SK-N-SH treated with all-trans-retinoic acid at 6 μM for 48 hours (cell line): ENCODE data around the gene MVB12B.

Source experiments
- ARNTL ChIP-seq: fragments of 450-650 bp; formaldehyde crosslinking; IDR thresholded peaks from 2 replicates; pipeline ENCODE4 v1.5.0; 2020; ENCODE audit warnings: low read depth, mild to moderate bottlenecking, moderate library complexity, borderline replicate concordance
- ISL1 ChIP-seq: fragments of 250-450 bp; sonication (Bioruptor Pico); IDR thresholded peaks from 2 replicates; pipeline ENCODE4 v2.1.2; 2022; ENCODE audit warnings: mild to moderate bottlenecking, moderate library complexity
- OSR1 ChIP-seq: fragments of 250-450 bp; sonication (Bioruptor Pico); IDR thresholded peaks from 2 replicates; pipeline ENCODE4 v1.8.0; 2022; ENCODE audit warnings: moderate library complexity, mild to moderate bottlenecking, inconsistent platforms
- PPARA ChIP-seq: fragments of 250-450 bp; sonication (Bioruptor Pico); IDR thresholded peaks from 2 replicates; pipeline ENCODE4 v1.5.0; 2020; ENCODE audit warnings: mild to moderate bottlenecking, borderline replicate concordance
- TCF4 ChIP-seq: fragments of 250-450 bp; sonication (Bioruptor Pico); IDR thresholded peaks from 2 replicates; pipeline ENCODE4 v1.8.0; 2021; ENCODE audit warnings: mild to moderate bottlenecking, moderate library complexity, borderline replicate concordance
- ZFP3 ChIP-seq: fragments of 250-450 bp; sonication (Bioruptor Pico); IDR thresholded peaks from 2 replicates; pipeline ENCODE4 v1.5.0; 2020; ENCODE audit warnings: mild to moderate bottlenecking, moderate library complexity
- ZNF70 ChIP-seq: fragments of 450-650 bp; formaldehyde crosslinking; IDR thresholded peaks from 2 replicates; pipeline ENCODE4 v1.5.0; 2020; ENCODE audit warnings: mild to moderate bottlenecking, moderate library complexity
- ZNF8 ChIP-seq: fragments of 450-650 bp; formaldehyde crosslinking; IDR thresholded peaks from 2 replicates; pipeline ENCODE4 v1.5.0; 2020; ENCODE audit warnings: mild to moderate bottlenecking, moderate library complexity
- TF ChIP-seq, protein P1 (sequence below): fragments of 250-450 bp; sonication (Bioruptor Pico); IDR thresholded peaks from 2 replicates; pipeline ENCODE4 v1.5.1; 2021; ENCODE audit warnings: mild to moderate bottlenecking, moderate library complexity
- TF ChIP-seq, protein P2 (sequence below): fragments of 250-450 bp; sonication (Bioruptor Pico); IDR thresholded peaks from 2 replicates; pipeline ENCODE4 v1.8.0; 2021; ENCODE audit warnings: low read depth, mild to moderate bottlenecking, moderate library complexity, borderline replicate concordance
- TF ChIP-seq, protein P3 (sequence below): fragments of 250-450 bp; sonication (Bioruptor Pico); IDR thresholded peaks from 2 replicates; pipeline ENCODE4 v1.8.0; 2020; ENCODE audit warnings: mild to moderate bottlenecking, moderate library complexity, borderline replicate concordance

DNA sequence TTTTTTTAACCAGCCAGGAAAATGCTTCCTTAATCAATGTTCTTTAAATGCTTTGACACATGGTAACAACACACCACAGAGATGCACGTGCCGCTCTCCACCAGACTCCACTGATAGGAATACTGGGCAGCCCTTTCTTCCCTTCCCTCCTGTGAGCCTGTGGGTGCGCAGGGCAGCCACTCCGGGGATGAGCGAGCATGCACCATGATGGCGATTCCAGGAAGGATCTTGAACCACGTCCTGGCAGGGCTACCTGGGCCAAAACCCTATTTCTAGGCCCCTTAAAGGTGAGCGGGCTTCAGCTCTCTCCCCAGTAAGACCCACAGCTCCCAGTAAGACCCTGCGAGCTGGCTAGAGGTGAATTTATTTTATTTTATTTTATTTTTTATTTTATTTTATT, 128.2 kb downstream of the MVB12B start:
- TF ChIP-seq ZNF8 (CRISPR knock-in tag) (no peak), ISL1 (CRISPR knock-in tag) (no peak), ARNTL (no peak), OSR1 (no peak), ZFP3 (no peak), TCF4 (CRISPR knock-in tag) (no peak), ZNF70 (no peak), PPARA (CRISPR knock-in tag) (no peak)
- TF ChIP-seq, protein P1, sequence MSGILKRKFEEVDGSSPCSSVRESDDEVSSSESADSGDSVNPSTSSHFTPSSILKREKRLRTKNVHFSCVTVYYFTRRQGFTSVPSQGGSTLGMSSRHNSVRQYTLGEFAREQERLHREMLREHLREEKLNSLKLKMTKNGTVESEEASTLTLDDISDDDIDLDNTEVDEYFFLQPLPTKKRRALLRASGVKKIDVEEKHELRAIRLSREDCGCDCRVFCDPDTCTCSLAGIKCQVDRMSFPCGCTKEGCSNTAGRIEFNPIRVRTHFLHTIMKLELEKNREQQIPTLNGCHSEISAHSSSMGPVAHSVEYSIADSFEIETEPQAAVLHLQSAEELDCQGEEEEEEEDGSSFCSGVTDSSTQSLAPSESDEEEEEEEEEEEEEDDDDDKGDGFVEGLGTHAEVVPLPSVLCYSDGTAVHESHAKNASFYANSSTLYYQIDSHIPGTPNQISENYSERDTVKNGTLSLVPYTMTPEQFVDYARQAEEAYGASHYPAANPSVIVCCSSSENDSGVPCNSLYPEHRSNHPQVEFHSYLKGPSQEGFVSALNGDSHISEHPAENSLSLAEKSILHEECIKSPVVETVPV (CRISPR knock-in tag) = no peak
- TF ChIP-seq, protein P2, sequence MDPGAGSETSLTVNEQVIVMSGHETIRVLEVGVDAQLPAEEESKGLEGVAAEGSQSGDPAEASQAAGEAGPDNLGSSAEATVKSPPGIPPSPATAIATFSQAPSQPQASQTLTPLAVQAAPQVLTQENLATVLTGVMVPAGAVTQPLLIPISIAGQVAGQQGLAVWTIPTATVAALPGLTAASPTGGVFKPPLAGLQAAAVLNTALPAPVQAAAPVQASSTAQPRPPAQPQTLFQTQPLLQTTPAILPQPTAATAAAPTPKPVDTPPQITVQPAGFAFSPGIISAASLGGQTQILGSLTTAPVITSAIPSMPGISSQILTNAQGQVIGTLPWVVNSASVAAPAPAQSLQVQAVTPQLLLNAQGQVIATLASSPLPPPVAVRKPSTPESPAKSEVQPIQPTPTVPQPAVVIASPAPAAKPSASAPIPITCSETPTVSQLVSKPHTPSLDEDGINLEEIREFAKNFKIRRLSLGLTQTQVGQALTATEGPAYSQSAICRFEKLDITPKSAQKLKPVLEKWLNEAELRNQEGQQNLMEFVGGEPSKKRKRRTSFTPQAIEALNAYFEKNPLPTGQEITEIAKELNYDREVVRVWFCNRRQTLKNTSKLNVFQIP (CRISPR knock-in tag) = no peak
- TF ChIP-seq, protein P3, sequence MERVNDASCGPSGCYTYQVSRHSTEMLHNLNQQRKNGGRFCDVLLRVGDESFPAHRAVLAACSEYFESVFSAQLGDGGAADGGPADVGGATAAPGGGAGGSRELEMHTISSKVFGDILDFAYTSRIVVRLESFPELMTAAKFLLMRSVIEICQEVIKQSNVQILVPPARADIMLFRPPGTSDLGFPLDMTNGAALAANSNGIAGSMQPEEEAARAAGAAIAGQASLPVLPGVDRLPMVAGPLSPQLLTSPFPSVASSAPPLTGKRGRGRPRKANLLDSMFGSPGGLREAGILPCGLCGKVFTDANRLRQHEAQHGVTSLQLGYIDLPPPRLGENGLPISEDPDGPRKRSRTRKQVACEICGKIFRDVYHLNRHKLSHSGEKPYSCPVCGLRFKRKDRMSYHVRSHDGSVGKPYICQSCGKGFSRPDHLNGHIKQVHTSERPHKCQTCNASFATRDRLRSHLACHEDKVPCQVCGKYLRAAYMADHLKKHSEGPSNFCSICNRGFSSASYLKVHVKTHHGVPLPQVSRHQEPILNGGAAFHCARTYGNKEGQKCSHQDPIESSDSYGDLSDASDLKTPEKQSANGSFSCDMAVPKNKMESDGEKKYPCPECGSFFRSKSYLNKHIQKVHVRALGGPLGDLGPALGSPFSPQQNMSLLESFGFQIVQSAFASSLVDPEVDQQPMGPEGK = no peak
